Prostate gland (tissue), 2 donors: Measurements from ENCODE around the gene ITPRID2.

Experiments used
- CTCF ChIP-seq, 4 experiments: fragments of 200-600 bp in 2 of 4; fragments of 450-650 bp in 2 of 4; sonication (generic) in 2 of 4; IDR thresholded peaks; 1 replicate in 3 of 4; 2 replicates in 1 of 4; pipeline ENCODE4 v1.5.1; 2016 to 2019; ENCODE audit warnings: antibody characterized with exemption in 4 of 4, mild to moderate bottlenecking in 2 of 4, moderate library complexity in 2 of 4
- POLR2A ChIP-seq: fragments of 450-650 bp; IDR thresholded peaks from one replicate; pipeline ENCODE4 v1.6.1; 2016; ENCODE audit warnings: antibody characterized with exemption, mild to moderate bottlenecking

- TF ChIP-seq CTCF (IDR thresholded peaks at IDR 0.05), result no peak
- TF ChIP-seq POLR2A, result no peak
Measured at GRCh38 chr2:181884601-181885000, 6.9 kb upstream of the ITPRID2 start.
